ENCODE results near the gene RETN.
A peak's percentile ranks its signal among the peaks of the same experiment; 100 is the strongest.

The RETN gene

DNA sequence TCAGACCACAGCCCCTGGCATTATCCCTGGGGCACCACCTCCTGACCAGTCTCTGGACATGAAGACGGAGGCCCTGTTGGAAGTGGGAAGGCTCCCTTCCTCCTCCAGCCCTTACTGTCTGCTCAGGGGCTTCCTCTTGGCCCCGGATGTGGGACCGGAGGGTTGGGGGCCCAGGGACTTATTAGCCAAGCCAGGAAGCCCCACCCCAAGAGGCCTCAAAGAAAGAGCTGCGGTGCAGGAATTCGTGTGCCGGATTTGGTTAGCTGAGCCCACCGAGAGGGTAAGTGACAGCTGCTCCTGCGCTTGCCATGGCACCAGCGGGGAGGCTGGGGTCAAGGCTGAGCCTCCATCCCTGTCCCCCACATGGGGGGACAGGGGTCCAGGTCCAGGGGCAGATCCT, at the start of gene RETN:
Gene RETN (plus strand): TSS at position 208 of the 400 bp plus-strand sequence. CDS start 278 bp downstream, outside the sequence.
- DNase-seq (ENCODE audit: low spot score), result no peak

- no peak for DNase-seq (ENCODE audit: low spot score)
These were observed 49.0 kb upstream of the RETN start for GRCh38 chr19:7619671-7620441.

GRCh38 chr19:7620442-7621412, 48.1 kb upstream of the RETN start:
- no peak for DNase-seq (ENCODE audit: low spot score)

- DNase-seq (ENCODE audit: low spot score), result no peak
These were observed 45.7 kb upstream of the RETN start for GRCh38 chr19:7622933-7623685.

GRCh38 chr19:7623725-7624603, 44.9 kb upstream of the RETN start:
- no peak for DNase-seq (ENCODE audit: low spot score)

DNA sequence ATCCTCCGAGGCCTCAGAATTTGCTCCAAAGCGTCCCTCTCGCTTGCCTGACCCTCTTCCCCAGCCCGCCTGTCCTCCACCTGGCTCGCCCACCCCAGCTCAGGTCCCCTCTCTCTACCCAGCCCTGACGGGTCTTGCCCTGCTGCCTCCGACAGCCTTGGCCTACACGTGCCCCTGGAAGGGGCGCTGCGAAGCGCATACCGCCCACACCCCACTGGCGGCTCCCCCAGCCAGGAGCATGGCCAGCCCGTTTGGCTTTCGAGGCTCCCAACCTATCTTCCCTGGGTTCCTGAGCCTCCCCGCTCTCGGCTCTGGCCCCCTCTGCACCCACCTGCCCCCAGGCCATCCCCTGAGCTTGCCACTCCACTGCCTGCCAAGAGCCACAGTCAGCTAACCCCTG, 44.0 kb upstream of the RETN start:
- DNase-seq (ENCODE audit: low spot score), result no peak

DNA sequence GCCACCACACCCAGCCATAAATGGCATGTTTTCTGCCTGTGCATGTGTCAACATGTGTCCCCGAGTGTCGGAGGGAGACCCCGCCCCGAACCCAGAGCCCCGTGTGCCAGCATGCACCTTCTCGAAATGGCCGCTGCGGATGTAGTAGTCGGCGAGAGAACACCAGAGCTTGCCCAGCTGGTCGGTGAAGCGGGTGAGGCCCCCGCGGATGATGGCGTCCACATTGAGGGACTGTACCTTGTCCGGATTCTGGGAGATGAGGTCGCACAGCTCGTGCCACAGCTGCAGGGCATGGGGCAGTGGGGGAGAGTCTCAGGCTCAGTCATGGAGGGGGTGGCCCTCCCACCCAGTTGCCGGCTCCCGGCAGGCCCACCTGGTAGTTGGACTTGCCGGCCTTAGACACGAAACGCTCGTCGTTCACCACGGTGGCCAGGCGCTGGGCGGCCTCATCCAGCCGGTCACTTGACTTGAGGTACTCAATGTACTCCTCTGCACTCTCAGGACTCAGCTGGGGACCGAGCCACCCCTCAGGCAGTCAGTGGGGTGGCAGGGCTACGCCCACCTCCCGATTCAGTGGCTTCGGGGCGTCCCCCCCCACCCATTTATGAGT, 43.0 kb upstream of the RETN start:
- DNase-seq (ENCODE audit: low spot score), result no peak

DNA sequence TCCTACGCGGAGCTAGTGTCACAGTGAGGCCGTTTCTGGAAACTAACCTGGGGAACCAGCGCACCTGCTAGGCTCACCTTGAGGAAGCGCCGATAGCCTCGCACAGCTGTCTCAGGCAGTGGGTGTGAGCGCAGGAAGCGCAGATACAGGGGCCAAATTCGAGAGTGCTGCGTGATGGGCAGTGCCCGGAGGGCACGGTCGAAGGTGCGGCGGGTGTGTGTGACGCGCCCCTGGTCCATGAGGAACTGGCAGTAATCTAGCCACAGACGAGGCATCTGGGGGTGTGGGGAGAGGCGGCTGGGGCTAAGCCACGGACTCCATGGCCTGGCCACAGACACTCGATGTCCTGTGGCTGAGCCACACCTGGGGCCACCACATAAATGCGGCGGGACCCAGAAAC, 41.7 kb upstream of the RETN start:
- no peak for DNase-seq (ENCODE audit: low spot score)

- DNase-seq (ENCODE audit: low spot score), result no peak
These were observed 40.1 kb upstream of the RETN start for GRCh38 chr19:7628589-7629311.

GRCh38 chr19:7629347-7630054, 39.3 kb upstream of the RETN start, which contains the start of the genes PET100 and XAB2:
PET100 (plus strand) TSS chr19:7629793; CDS start chr19:7629834, 41 bp downstream.
XAB2 (minus strand) TSS chr19:7629545; CDS start chr19:7629527, 18 bp downstream.
- peak; percentile 99 for DNase-seq (ENCODE audit: low spot score)

GRCh38 chr19:7631577-7631976, 37.3 kb upstream of the RETN start:
- no peak for DNase-seq (ENCODE audit: low spot score)

DNA sequence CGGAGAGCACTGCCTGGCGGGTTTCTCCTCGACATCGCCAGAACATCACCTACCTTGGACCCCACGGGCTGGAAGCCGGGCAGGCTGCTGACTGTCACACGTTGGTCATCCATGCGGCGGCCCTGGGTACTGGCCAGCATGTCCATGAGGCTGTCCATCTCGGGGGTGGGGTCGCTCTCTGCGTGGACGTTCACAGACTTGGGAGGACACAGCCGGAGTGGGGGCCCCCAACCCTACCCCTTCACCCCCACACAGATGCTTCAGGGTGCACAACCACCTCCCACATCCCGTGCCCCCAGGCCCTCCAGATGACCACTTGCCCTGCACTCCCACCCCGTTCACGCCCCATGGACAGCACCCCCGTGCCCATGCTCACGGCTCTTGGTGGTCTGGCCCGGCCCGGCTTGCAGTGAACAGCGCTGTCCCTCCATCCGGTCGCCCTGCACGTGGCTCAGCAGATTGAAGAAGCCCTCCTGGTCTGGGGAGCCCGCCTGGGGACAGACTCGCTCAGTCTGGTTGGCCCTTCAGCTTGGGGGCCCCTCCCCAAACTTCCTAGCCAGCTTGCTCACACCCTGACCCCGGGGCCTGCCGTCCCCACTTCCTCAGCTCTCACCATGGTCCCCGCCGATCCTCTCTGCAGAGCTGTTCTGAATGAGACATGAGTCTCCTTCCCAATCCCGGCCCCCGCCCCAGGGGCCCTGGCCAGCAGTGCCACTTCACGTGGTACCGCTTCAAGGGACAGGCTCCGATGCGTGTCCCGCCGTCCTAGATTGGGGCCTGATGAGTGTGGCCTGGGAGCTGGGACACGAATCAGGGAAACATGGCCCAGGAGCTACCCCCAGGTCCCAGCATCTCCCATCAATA, 36.3 kb upstream of the RETN start:
- DNase-seq (ENCODE audit: low spot score), result no peak

- DNase-seq (ENCODE audit: low spot score), result no peak
These were observed 35.2 kb upstream of the RETN start, which contains the start of gene PCP2 for GRCh38 chr19:7633698-7634097. PCP2 (minus strand) TSS chr19:7633719; CDS start chr19:7633457, 262 bp downstream.

GRCh38 chr19:7635670-7636069, 33.2 kb upstream of the RETN start:
- DNase-seq (ENCODE audit: low spot score), result no peak

GRCh38 chr19:7636317-7636690, 32.5 kb upstream of the RETN start:
- DNase-seq (ENCODE audit: low spot score), result no peak

DNA sequence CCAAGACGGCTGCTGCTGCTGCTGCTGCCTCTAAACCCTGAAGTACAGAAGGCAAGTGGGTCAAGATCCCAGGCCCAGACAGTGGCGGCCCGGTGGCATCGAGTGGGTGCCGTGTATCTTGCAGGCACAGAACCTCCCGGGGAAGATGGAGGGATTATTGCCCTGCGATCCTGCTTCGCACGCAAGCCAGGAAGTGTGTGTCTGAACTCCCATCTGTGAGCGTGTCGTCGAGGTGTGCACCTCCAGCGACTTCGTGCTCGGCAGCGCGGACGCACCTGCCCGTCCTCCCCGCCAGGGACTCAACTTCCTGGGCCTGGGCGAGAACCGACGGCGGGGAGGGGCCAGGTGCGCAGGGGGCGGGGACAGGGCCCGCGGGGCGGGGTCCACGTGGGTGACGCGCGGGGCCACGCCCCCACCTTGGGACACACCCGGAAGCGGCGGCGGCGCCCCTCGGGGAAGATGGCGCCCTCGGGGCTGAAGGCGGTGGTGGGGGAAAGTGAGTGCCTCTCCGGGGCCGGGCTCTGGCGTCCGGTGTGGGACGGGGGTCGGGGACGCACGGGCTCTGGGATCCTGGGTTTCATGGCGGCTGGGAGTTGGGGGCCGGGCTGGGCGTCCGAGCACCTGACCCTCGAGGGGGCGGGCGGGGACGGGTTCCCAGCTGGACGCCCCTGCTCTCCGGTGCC, 32.0 kb upstream of the RETN start, which contains the start of gene STXBP2:
Gene STXBP2 (plus strand): TSS at position 420 of the 683 bp plus-strand sequence. CDS start 40 bp downstream, at position 460.
- DNase-seq (ENCODE audit: low spot score), result no peak
